ENCODE results near the gene SHH.

The SHH gene

GRCh38 chr7:155847821-155848435 lies 35.7 kb upstream of the SHH start:
- no peak overlapping the region for H3K4me3 ChIP-seq (replicated peaks; ENCODE audit: low read depth, low read length)
- DNase-seq (ENCODE audit: extremely low read depth, low read depth), result no peak
- TF ChIP-seq, protein P1, sequence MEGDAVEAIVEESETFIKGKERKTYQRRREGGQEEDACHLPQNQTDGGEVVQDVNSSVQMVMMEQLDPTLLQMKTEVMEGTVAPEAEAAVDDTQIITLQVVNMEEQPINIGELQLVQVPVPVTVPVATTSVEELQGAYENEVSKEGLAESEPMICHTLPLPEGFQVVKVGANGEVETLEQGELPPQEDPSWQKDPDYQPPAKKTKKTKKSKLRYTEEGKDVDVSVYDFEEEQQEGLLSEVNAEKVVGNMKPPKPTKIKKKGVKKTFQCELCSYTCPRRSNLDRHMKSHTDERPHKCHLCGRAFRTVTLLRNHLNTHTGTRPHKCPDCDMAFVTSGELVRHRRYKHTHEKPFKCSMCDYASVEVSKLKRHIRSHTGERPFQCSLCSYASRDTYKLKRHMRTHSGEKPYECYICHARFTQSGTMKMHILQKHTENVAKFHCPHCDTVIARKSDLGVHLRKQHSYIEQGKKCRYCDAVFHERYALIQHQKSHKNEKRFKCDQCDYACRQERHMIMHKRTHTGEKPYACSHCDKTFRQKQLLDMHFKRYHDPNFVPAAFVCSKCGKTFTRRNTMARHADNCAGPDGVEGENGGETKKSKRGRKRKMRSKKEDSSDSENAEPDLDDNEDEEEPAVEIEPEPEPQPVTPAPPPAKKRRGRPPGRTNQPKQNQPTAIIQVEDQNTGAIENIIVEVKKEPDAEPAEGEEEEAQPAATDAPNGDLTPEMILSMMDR (IDR thresholded peaks at IDR 0.05; ENCODE audit: low read depth, low read length, missing control alignments), result no peak

GRCh38 chr7:155846936-155847335 lies 34.7 kb upstream of the SHH start:
- no peak for DNase-seq (ENCODE audit: extremely low read depth, low read depth)
- no peak overlapping the region for H3K4me3 ChIP-seq (replicated peaks; ENCODE audit: low read depth, low read length)
- TF ChIP-seq, protein P1 (IDR thresholded peaks at IDR 0.05; ENCODE audit: low read depth, low read length, missing control alignments), result no peak

DNA sequence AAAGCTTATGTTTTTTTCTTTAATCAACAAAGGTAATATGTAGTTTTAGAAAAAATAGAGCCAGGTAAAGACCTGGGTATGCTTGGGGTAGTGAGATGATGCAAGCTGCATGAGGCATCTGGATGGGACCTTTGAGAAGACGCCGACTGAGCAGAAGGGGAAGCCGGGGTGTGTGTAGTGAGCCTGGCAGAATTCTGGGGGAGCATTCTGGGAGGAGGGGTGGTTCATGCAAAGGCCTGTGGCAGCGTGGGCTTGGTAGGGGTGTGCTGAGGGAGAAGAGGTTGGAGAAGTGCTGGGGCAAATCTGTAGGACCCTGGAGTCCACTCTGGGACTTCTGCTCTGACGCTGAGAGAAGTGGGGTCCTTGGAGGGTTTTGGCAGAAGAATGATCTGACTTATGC lies 33.9 kb upstream of the SHH start:
- H3K4me3 ChIP-seq (replicated peaks; ENCODE audit: low read depth, low read length), result no peak overlapping the region
- TF ChIP-seq, protein P1 (IDR thresholded peaks at IDR 0.05; ENCODE audit: low read depth, low read length, missing control alignments), result no peak
- DNase-seq (ENCODE audit: extremely low read depth, low read depth), result no peak

- TF ChIP-seq, protein P1 (IDR thresholded peaks at IDR 0.05; ENCODE audit: low read depth, low read length, missing control alignments), result no peak
- DNase-seq (ENCODE audit: extremely low read depth, low read depth), result no peak
- no peak overlapping the region for H3K4me3 ChIP-seq (replicated peaks; ENCODE audit: low read depth, low read length)
Measured at GRCh38 chr7:155845226-155845625, 33.0 kb upstream of the SHH start.

DNA sequence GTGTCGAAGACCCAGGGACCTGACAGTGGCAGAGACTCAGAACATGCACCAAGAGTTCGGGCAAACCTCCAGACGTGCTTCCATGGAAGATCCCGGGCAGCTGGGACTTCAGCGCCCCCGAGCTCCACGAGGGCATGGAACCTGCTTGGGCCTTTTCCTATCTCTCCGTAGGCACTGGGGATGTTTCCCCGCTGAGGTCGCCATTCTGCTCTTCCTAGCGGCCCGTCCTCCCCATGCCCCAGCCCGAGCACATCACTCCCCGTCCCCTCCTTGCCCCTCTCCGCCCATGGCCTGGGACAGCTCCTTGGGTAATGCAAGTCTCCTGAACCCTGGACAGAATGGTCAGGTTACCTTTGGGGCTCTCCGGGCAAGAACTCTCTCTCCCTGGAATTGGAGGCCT lies 32.3 kb upstream of the SHH start:
- H3K4me3 ChIP-seq (replicated peaks; ENCODE audit: low read depth, low read length), result no peak overlapping the region
- TF ChIP-seq, protein P1 (IDR thresholded peaks at IDR 0.05; ENCODE audit: low read depth, low read length, missing control alignments), result no peak
- DNase-seq (ENCODE audit: extremely low read depth, low read depth), result no peak

DNA sequence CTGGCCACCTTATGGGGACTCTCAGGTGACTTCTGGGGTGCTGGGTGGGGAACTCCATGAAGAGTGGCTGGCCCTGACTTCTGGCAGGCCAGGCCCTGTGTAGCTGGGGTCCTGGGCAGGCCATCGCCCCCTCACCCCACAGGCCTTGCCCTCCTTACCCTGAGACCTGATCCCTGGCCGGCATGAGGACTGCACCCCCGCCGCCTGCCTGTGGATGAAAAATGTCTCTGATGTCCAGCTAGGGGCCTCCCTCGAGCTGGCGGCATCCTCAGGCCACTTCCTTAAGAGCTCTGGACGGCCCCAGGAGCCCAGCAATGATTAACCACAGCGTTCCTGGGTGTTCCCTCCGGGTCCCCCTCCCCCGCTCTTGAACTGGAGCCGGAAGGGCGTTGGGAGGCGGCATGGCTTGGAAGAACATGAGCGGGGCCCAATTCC lies 31.8 kb upstream of the SHH start:
- no peak for DNase-seq (ENCODE audit: extremely low read depth, low read depth)
- TF ChIP-seq, protein P1 (IDR thresholded peaks at IDR 0.05; ENCODE audit: low read depth, low read length, missing control alignments), result no peak
- H3K4me3 ChIP-seq (replicated peaks; ENCODE audit: low read depth, low read length), result no peak overlapping the region
